Smooth muscle cell (in vitro differentiated cells): Measurements from ENCODE around the gene KRT7. TPM values are rescaled to one million over a fixed set of nuclear protein-coding genes. Genes with fewer than 3 reads are reported as not detected.
"Not testable (repeated sequence)": the region's sequence is repeated elsewhere in the genome, so short reads cannot be mapped to it uniquely, and the experiment has no call there.

Experiments used
- DNase-seq: peaks from one replicate; lab custom pipeline; 2025; ENCODE audit not compliant: unreplicated experiment; lab: John Stamatoyannopoulos, UW
- H2AFZ ChIP-seq: fragments of 200-600 bp; sonication (generic); 2 replicates; pipeline ENCODE4 v1.6.0; 2016; ENCODE audit warnings: antibody characterized with exemption, low read depth, mild to moderate bottlenecking
- H3F3A ChIP-seq: fragments of 200-600 bp; sonication (generic); 2 replicates; pipeline ENCODE4 v1.6.0; 2017; ENCODE audit warnings: antibody characterized with exemption, low read depth
- H3K27ac ChIP-seq: fragments of 200-600 bp; sonication (generic); 2 replicates; pipeline ENCODE4 v1.5.1; 2016; ENCODE audit warnings: low read depth, mild to moderate bottlenecking
- H3K27me3 ChIP-seq: fragments of 200-600 bp; sonication (generic); 2 replicates; pipeline ENCODE4 v1.6.1; 2016; ENCODE audit warnings: low read depth, mild to moderate bottlenecking
- H3K36me3 ChIP-seq: fragments of 200-600 bp; sonication (generic); 2 replicates; pipeline ENCODE4 v1.5.1; 2016; ENCODE audit warnings: low read depth
- H3K4me1 ChIP-seq: fragments of 200-600 bp; sonication (generic); 2 replicates; pipeline ENCODE4 v1.5.1; 2016; ENCODE audit warnings: low read depth
- H3K4me2 ChIP-seq: fragments of 200-600 bp; sonication (generic); 2 replicates; pipeline ENCODE4 v1.6.0; 2016; ENCODE audit warnings: mild to moderate bottlenecking
- H3K4me3 ChIP-seq: fragments of 200-600 bp; sonication (generic); 2 replicates; pipeline ENCODE4 v1.5.1; 2016; ENCODE audit warnings: mild to moderate bottlenecking
- H3K79me2 ChIP-seq: fragments of 200-600 bp; sonication (generic); 2 replicates; pipeline ENCODE4 v1.6.0; 2016; ENCODE audit warnings: low read depth, mild to moderate bottlenecking
- H3K9ac ChIP-seq: fragments of 200-600 bp; sonication (generic); 2 replicates; pipeline ENCODE4 v1.6.0; 2016; ENCODE audit warnings: low read depth
- H3K9me3 ChIP-seq: fragments of 200-600 bp; sonication (generic); replicated peaks from 2 replicates; pipeline ENCODE4 v1.5.1; 2016; ENCODE audit warnings: low read depth
- H4K20me1 ChIP-seq: fragments of 200-600 bp; sonication (generic); 2 replicates; pipeline ENCODE4 v1.6.0; 2016; ENCODE audit warnings: low read depth
- CTCF ChIP-seq: fragments of 200-600 bp; sonication (generic); IDR thresholded peaks from 2 replicates; pipeline ENCODE4 v1.5.1; 2017; ENCODE audit warnings: borderline replicate concordance, mild to moderate bottlenecking, antibody characterized with exemption; ENCODE audit not compliant: insufficient read depth, poor library complexity, severe bottlenecking
- WGBS: methylation state at CpG from one replicate; pipeline ENCODE4 v1.1.7; 2016; ENCODE audit warnings: low lambda C conversion rate; 5-methylcytosine and 5-hydroxymethylcytosine counted together
- polyA plus RNA-seq: library from polyadenylated mRNA; unstranded; fragments of >200 nt; fragmentation: Nextera tagmentation; extraction: Ambion mirVana; gene quantifications from 2 replicates; pipeline ENCODE4 v1.2.1, GENCODE V29; 2016
- total RNA-seq: library from RNA; depleted of rRNA; stranded (reverse); fragments of >200 nt; gene quantifications from 2 replicates; pipeline ENCODE4 v1.2.3, GENCODE V29; 2014

KRT7 gene
- total and polyA plus RNA-seq, 2 experiments from 2014 or later = 190 to 214 TPM

GRCh38 chr12:52252175-52252615 lies 19.2 kb downstream of the KRT7 start:
- DNase-seq, H3K79me2 ChIP-seq, H3K4me1 ChIP-seq, H3K4me2 ChIP-seq, H3K9me3 ChIP-seq, H3F3A ChIP-seq, H2AFZ ChIP-seq, H4K20me1 ChIP-seq, H3K36me3 ChIP-seq, H3K27ac ChIP-seq, H3K9ac ChIP-seq, H3K4me3 ChIP-seq: not testable (repeated sequence)
- 69% methylated on average over 8 of the region's 8 CpGs for WGBS
- peak; percentile 15 for TF ChIP-seq CTCF
- peaks cover 78% of the 10 kb centered on the region for H3K27me3 ChIP-seq

GRCh38 chr12:52252728-52253343 lies 19.8 kb downstream of the KRT7 start:
- Histone ChIP-seq H3F3A (no peaks in the 10 kb centered on the region), H3K4me3 (no peak overlapping the region), H2AFZ (no peak overlapping the region), H3K4me2 (no peak overlapping the region), H3K27ac (no peak overlapping the region), H3K27me3 (peaks cover 84% of the 10 kb centered on the region), H3K9me3 (no peaks in the 10 kb centered on the region), H3K9ac (no peak overlapping the region), H3K36me3 (no peaks in the 10 kb centered on the region), H3K4me1 (no peaks in the 10 kb centered on the region), H3K79me2 (no peaks in the 10 kb centered on the region), H4K20me1 (no peaks in the 10 kb centered on the region)
- DNase-seq = no peak
- TF ChIP-seq CTCF = no peak
- 95% methylated on average over 11 of the region's 11 CpGs for WGBS

GRCh38 chr12:52253391-52254179 lies 20.5 kb downstream of the KRT7 start:
- Histone ChIP-seq H2AFZ (no peak overlapping the region), H3K9me3 (no peaks in the 10 kb centered on the region), H4K20me1 (no peaks in the 10 kb centered on the region), H3K9ac (no peak overlapping the region), H3K4me1 (no peaks in the 10 kb centered on the region), H3K36me3 (no peaks in the 10 kb centered on the region), H3F3A (no peaks in the 10 kb centered on the region), H3K79me2 (no peaks in the 10 kb centered on the region), H3K27ac (no peak overlapping the region), H3K27me3 (peaks cover 92% of the 10 kb centered on the region), H3K4me2 (no peak overlapping the region), H3K4me3 (no peak overlapping the region)
- WGBS = 90% methylated on average over 14 of the region's 14 CpGs
- no peak for TF ChIP-seq CTCF
- no peak for DNase-seq
